COLO668 (cell line): Measurements from ENCODE around the gene CAMK2A.

ENCODE experiments used
- DNase-seq: peaks from one replicate; lab custom pipeline; 2025; ENCODE audit not compliant: unreplicated experiment; lab: John Stamatoyannopoulos, UW

CAMK2A gene

DNA sequence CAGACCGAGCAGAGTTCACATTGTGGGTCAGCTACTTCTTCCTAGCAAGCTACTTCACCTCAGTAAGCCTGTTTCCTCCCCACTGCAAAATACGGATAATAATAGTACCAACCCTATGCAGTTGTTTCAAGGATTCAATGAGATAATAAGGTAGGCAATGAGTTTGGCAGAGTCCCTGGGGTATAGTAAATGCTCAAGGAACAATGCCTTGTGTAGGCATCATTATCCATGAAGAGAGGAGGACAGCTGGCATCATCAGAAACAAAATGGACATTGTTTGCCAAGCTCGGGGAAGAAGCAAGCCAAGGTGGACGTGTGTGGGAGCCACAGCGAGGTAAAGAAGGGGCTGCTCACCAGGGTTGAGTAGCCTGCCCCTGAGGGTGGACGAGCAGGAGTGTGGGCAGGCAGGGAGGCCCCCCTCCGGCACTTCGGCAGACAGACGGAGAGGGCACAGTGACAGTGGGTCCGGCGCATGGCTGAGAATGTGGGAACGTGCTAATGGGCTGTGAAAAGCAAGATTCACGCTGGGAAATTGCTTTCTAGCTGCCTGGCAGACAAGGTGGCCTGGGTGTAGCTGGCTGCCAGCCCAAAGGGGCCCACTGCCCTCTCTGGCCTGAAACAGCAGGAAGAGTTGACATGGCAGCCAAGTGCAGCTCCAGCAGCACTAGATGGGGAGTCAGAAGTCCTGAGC lies 10.1 kb downstream of the CAMK2A start:
- no peak for DNase-seq

DNA sequence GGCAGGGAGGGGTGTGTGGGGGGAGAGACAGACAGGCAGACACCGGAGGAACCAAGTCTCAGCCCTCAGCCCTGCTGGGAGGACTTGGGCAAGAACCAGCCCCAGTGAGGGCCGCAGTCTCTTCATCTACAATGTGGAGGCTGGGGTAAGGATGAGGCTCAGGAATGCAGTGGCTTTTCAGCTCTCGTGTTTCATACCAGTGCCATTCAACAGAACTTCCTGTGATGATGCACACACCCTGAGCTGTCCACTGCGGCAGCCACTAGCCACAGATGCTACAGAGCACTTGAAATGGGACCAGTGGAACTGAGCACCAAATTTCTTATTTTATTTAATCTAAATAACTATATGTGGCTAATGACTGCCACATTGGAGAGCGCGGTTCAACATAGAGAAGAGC lies 10.7 kb downstream of the CAMK2A start:
- DNase-seq = no peak

DNA sequence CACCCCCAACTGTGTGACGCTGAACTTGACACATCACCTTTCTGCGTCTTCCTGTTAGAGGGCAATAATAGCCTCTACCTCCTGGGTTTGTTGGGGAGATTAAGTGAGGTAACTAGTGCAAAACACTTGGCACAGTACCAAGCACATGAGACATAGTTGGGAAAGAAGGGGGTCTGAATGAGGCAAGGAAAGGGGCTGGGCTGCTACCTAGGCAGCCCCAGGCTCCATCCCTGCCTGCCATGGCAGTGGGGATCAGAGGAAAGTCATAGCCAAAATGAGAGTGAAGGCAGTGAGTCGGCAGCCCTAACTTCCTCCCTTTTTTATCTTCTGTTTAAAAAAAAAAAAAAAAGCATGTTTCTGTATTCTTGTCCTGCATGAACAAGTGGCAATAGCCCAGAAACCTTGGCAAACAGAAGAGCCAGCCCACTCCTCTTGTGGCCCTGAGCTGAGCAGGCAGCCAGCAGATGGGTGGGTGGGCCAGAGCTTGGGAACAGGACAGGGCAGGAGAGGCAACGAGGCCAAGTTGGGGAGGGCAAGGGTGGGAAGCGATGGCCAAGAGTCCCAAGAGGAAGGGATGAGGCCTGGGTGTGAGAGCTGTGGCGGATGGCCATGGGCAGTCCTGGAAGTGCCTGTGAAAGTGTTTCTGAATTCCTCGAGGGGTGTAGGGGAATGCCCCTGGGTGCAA lies 11.4 kb downstream of the CAMK2A start:
- no peak for DNase-seq

DNA sequence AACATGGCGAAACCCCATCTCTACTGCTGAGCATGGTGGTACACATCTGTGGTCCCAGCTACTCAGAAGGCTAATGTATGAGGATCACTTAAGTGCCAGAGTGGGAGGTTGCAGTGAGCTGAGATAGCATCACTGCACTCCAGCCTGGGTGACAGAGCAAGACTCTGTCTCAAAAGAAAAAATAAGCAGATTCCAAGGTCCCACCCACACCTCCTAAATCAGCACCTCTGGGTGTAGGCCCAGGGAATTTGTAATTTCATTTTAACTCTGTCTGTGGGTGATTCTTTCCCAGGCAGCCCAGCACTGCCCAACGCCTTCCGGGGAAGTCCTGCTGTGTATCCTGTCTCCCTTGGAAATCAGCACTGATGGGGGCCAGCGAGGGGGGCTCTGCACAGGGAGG lies 12.5 kb downstream of the CAMK2A start:
- no peak for DNase-seq

DNA sequence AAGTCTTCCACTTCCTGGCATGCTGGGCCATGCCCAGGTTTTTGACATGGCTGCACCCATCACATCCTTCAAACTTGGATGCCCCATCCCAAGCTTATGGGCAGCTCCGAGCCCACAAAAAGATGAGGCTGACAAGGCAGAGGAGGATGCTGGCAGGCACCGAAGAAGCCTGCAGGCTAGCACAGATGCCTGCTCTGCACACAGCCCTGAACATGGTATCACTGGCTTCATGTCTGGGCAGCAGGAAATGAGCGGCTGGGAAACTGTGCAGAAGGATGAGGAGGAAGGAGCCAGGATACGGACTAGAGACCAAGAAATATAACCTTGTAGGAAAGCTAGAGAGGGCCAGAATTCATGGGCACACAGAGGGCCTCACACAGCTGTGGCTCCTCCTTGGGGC lies 14.8 kb downstream of the CAMK2A start:
- no peak for DNase-seq

DNA sequence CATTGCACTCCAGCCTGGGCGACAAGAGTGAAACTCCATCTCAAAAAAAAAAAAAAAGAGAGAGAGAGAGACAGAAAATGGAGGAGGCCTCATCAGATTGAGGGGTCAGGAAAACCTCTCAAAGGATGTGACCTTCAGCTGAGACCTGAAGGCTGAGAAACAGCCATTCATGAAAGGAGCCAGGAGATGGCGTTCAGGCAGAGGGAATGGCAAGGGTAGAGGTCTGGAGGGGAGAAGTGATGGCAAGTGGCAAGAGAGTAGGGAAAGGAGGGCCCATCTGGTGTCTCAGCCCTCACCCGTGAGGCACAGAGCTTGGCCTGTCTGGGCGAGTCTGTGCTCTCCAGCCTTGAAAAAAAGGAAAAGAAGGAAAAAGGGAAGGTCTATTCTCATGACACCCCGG lies 17.0 kb downstream of the CAMK2A start:
- DNase-seq = no peak

DNA sequence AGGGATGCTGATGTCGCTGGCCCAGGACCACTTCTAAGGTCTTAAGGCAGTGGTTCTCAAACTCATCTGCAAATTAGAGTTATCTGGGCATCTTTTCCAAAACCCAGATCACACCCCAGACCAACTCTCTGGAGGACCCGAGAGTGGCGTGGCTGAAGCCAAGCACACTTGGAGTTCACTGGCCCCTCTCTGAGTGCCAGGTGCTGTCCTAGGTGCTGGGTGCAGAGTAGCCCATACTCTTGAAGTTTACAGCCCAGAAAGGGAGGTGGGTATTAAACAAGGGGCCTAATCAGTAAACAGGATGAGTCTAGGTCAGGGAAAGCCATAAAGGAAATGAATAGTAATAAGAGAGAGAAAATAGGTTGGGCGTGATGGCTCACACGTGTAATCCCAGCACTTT lies 17.6 kb downstream of the CAMK2A start:
- DNase-seq = no peak

DNA sequence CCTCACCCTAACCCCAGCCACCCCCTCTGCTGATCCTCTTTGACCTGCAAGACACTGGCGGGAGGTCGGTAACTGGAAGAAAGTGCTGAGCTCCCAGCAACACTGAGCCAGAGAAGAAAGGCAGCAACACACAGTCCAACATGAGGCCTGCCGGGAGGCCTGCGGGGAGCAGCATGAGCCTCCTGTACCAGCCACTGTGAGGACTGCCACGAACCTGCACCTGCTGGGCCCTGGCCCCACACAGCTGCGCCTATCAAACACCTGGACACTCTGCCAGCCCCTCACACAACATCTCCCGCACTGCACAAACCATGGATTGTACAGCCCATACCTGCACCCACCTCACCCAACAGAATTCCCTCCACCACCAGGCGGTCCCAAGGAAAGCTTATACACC lies 18.3 kb downstream of the CAMK2A start:
- no peak for DNase-seq

DNA sequence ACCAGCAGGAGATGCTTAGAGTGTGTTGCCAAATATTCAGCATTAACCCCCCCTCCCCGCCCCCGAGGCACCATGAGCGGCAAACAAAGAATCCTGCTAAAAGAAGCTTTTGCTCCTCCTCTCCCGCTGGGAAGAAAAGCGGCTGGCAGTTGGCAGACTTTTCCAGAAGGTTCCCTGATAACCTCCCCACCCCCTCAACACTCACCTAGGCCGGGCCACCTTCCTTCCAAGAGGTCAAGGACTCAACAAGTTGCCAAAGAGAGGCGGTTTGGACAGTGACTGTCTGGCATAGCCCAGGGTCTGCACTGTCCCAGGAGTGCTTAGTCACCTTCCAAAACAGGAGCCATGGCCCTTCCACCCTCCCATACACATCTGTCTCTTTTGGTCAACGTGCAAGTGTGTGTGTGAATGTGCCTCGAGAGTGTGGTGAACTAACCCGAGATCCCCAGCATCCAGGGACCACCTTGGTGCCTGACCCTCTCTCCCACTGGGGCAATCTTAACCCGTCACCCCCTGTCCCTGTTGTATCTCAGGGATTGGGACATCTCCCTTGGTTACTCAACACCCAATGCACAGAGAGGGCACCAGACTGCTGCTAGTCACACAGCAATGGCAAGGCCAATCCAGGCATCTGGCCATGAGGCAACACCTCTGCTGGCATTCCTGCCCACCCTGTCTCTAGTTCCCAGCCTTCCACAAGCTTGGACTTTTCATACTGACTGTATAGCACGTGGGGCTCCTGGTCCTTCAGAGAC lies 18.9 kb downstream of the CAMK2A start:
- no peak for DNase-seq

DNA sequence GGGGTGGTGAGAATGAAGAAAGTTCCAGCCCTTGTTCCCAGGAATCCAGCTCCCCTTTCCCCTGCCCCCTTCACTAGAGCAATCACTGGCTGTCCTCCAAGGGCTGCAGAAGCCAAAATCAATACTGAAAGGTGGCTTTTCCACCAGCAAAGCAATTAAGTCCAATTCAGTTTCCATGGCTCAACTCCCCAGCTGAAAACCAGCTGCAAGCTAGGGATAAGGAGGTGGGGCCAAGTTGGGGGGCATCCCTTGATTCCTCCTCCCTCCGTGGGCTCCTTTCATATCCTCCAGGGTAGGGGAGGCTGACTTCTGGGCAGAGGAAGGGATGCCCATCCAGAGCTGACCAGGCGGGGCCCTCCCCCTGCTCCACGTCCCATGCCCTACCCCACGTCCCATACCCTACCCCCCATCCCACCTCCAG lies 22.7 kb downstream of the CAMK2A start:
- DNase-seq = no peak

DNA sequence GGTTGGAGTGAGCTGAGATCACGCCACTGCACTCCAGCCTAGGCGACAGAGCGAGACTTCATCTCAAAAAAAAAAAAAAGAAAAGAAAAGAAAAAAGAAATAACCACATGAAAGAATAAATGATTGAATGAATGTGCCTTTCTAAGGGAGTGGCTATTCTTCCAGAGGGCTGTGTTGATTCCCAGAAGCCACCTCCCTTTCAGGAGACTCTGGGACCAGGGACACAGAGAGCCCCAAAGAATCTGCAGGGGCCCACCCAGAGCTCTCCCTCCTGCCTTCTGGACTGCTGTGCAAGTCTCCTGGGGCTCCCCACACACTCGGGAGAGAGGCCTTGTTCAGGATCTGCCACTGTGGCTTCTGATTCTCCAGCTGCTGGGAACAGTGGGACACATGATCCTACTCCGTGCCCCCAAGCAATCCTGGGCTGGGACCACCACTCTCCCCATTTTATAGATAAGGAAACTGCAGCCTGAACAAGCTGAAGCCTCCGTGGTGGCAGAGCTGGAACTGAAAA lies 23.6 kb downstream of the CAMK2A start:
- no peak for DNase-seq

DNA sequence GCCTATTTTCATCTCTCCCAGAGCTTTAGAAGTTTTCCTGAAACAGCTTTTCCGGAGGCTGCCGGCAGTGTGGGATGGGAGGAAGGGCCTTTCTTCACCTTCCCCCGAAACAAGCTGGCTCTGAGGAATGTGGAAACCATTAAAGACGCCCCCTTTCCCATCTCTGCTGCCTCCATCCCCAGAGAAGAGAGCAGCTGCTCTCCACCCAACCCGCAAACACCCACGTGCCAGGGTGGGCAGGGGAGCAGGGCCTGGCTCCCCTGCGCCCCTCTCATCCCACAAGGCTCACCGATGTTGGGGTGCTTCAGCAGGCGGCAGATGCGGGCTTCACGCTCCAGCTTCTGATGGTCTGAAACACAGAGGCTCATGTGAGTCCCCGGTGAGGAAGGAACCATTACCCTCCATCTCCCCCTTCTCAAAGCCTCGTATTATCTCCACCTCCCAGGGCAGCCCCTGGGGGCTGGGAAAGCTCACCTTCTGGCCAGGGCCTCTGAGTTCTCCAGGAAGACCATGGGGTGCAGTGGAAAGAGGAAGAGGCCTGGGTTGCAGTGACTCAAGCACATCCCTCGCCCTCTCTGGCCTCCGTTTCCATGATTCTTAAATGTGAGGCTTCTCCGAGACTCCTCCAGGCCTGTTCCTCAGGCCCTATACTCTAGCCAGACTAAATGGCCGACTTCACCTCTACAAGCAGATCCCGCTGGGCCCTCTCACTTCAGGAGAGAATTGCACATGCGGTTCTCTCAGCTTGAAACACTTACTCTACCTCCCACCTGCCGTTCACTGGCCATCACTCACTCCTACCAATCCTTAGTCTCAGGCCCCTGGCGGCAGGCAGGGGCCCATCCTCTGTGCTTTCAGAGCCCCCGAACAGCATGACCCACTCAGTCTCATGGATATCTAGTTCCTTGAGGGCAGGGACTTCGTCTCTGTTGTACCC lies 24.6 kb downstream of the CAMK2A start:
- DNase-seq = no peak

DNA sequence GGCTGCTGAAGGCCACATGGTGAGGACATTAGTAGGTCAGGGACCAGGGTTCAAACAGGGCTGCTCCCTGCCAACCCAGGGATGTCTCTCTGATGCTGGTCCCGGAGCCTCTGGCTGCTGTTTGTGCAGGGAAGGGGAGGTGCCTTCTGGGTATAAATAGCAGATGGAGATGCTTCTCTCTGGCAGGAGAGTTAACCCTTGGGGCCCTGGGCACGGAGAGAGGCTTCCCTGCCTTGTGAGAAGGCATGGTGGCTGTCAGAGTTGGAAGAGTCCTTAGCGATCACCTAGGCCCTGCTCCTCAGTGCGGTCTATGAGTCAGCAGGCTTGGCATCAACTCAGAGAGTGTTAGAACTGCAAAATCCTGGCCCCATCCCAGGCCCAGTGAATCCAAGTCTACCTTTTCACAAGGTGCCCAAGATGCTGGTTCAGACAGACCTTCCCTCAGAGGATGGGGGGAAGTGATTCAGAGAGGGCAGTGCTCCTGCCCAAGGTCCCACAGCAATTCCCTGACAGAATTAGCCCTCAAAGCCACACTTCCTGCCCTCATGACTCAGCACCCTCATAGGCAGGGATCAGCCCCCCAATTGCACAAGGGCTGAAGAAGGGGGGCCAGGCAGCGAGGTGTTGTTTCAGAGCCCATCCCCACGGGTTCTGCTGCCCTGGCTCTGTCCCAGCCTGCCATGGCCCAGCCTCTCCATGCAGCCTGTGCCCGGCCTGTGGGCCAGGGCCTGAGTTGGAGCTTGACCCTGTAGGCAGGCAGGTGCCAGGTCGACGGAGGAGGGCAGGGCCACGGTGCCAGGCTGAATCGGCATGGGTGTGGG lies 25.6 kb downstream of the CAMK2A start:
- no peak for DNase-seq

DNA sequence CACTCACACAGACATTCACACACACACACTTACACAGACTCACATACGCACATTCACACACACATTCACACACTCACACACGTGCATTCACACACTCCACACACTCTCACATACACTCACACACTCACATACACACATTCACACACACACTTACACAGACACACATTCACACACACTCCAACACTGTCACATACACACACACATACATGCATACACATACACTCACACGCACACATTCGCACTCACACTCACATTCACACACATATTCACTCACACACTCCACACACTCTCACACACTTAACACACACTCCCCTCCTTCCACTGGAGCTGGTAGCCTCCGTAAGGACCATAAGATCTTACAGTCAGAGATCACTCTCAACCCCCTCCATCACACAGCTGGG lies 26.2 kb downstream of the CAMK2A start:
- no peak for DNase-seq

DNA sequence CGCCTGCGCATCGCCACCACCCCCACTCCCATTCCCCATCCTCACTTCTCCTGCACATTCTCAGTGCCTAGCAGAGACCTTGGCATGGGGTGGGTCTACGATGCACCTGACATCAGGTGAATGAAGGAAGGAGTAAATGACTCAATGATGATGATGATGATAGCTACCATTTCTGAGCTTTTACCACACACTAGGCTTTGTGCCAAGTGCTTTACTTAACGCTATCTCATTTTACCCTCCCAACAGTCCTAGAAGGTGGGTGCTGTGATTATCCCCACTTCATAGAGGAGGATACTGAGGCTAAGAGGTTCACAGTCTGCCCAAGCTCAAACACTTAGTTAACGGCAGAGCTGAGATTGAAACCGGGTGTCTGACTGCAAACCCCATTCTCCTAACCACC lies 27.1 kb downstream of the CAMK2A start:
- no peak for DNase-seq

DNA sequence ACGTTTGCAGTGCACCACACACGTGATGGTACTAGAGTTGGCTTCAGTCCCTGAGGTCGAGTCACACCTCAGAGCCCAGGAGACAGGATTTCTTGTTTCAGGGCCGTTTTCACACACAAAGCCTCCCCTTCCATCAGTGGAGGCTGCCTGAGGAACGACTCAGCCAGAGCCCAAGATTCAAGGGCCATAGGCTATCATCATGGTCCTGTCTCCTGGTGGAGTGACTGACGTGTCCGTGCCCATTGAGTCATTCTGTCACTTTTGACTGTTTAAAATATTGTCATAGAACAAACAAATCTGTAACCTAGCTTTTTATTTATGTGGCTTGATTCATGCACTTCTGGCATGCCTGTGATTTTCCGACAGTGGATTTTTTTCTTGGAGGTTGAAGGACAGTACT lies 28.3 kb downstream of the CAMK2A start:
- DNase-seq = no peak

DNA sequence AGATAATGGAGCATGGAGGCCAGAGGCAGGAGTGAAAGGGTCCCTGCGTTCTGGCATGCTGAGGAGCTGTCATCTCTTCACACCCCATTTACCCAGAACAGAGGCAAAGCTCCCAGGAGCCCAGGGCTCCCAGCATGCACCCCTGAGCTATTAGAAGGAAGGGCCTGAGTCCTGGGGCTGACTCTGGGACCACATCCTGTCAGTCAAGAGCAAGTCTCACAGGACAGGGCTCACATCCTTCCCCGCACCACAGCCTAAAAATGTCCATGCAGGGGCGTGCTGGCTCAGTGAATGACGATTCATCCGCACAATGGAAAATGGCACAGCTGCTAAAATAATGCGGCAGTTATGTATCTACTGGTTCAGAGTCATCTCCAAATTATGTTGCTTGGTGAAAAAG lies 31.4 kb downstream of the CAMK2A start:
- no peak for DNase-seq

DNA sequence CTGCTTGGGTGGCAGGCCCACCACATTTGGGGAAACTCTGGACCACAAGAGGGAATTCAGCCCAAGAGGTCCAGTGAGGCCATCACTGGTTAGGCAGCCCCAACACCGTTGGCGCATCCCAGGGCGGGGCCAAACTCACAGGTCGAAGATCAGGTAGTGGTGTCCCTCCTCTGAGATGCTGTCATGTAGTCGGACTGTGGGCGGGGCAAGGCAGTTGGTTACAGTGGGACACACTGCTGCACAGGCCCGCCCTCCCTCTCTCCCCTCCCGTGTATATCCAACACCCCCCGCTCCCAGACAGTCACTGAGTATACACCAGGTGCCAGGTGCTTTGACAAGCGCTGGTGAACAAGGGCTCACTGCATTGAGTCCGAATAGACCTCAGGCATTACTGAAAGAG lies 32.1 kb downstream of the CAMK2A start:
- DNase-seq = no peak

DNA sequence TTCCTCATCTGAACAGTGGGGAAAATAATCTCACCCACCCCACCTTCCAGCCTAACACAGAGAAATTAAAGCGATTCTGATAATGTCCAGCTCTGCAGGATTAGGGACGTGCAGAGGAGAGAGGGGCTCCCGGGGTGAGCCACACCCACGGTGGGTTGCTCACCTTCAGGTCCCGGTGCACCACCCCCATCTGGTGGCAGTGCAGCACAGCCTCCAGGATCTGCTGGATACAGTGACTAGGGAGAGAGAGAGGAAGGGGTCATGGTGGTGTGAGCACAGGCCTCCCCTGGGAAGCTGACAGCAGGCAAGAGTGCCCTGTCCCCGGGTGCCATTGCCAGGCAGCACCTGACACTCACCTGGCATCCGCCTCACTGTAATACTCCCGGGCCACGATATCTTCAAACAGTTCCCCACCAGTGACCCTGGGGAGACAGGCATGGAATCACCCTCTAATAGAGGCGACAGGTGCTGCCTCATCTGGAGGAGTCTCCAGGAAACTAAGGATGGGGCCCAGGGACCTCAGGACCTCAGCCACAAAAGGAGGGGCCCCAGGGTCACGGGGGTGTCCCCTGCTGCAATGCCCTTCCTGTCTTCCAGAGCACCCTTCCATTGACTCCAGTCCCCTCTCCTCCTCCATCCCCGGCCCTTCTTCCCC lies 33.0 kb downstream of the CAMK2A start:
- no peak for DNase-seq
